Osteoblast (primary cell): ENCODE data around the gene RNASE12. TPM values are rescaled to one million over a fixed set of nuclear protein-coding genes. Genes with fewer than 3 reads are reported as not detected.

Source experiments
- DNase-seq: peaks from one replicate; pipeline ENCODE4 v3.0.0; 2011; ENCODE audit warnings: low spot score, mixed read lengths; ENCODE audit not compliant: insufficient read length; ENCODE audit errors: missing footprints
- H2AFZ ChIP-seq: 2 replicates; pipeline ENCODE4 v1.6.0; 2011; ENCODE audit warnings: mild to moderate bottlenecking, low read length
- H3K27ac ChIP-seq: 2 replicates; pipeline ENCODE4 v1.5.1; 2011; ENCODE audit warnings: mild to moderate bottlenecking, low read depth, low read length, moderate library complexity
- H3K27me3 ChIP-seq: 2 replicates; pipeline ENCODE4 v1.6.0; 2012; ENCODE audit warnings: mild to moderate bottlenecking, control low read depth, inconsistent platforms, low read length, moderate library complexity; ENCODE audit not compliant: insufficient read depth
- H3K36me3 ChIP-seq: 2 replicates; pipeline ENCODE4 v1.5.1; 2011; ENCODE audit warnings: mild to moderate bottlenecking, low read length, control low read depth, moderate library complexity; ENCODE audit not compliant: insufficient read depth
- H3K4me1 ChIP-seq: 2 replicates; pipeline ENCODE4 v1.5.1; 2011; ENCODE audit warnings: mild to moderate bottlenecking, low read length, control low read depth, moderate library complexity; ENCODE audit not compliant: insufficient read depth
- H3K4me2 ChIP-seq: 2 replicates; pipeline ENCODE4 v1.6.0; 2011; ENCODE audit warnings: mild to moderate bottlenecking, low read length; ENCODE audit not compliant: insufficient read depth
- H3K4me3 ChIP-seq: fragments of 200-600 bp; sonication (generic); 3 replicates; pipeline ENCODE4 v1.5.1; 2012; ENCODE audit warnings: mild to moderate bottlenecking, low read length, inconsistent platforms; ENCODE audit not compliant: insufficient read depth
- H3K79me2 ChIP-seq: 2 replicates; pipeline ENCODE4 v1.6.0; 2012; ENCODE audit warnings: mild to moderate bottlenecking, low read length, control low read depth, inconsistent platforms; ENCODE audit not compliant: insufficient read depth
- H3K9me3 ChIP-seq: 2 replicates; pipeline ENCODE4 v1.5.1; 2011; ENCODE audit warnings: low read depth, low read length, control low read depth
- H4K20me1 ChIP-seq: 2 replicates; pipeline ENCODE4 v1.6.0; 2012; ENCODE audit warnings: mild to moderate bottlenecking, low read length, control low read depth; ENCODE audit not compliant: insufficient read depth
- CTCF ChIP-seq: IDR thresholded peaks from 2 replicates; pipeline ENCODE4 v1.5.1; 2011; ENCODE audit warnings: mild to moderate bottlenecking, low read depth, low read length, moderate library complexity; ENCODE audit errors: extremely low read depth
- total RNA-seq: library from RNA; depleted of rRNA; stranded (reverse); fragments of >200 nt; gene quantifications from 2 replicates; pipeline ENCODE4 v1.2.3, GENCODE V29; 2012

RNASE12 gene
- total RNA-seq, 1 donor: not detected

- Histone ChIP-seq H4K20me1 (no peaks in the 10 kb centered on the region), H3K36me3 (no peaks in the 10 kb centered on the region), H2AFZ (no peak overlapping the region), H3K27ac (no peak overlapping the region), H3K79me2 (no peaks in the 10 kb centered on the region), H3K4me2 (no peak overlapping the region), H3K9me3 (no peaks in the 10 kb centered on the region), H3K4me1 (peaks cover 5% of the 10 kb centered on the region), H3K27me3 (no peaks in the 10 kb centered on the region), H3K4me3 (no peak overlapping the region)
- TF ChIP-seq CTCF: peak; percentile 89
- peak; percentile 88 for DNase-seq
These were observed 15.2 kb upstream of the RNASE12 start for GRCh38 chr14:20606190-20606901.

- no peak for TF ChIP-seq CTCF
- Histone ChIP-seq H3K27ac (no peak overlapping the region), H3K79me2 (no peaks in the 10 kb centered on the region), H2AFZ (no peak overlapping the region), H3K36me3 (no peaks in the 10 kb centered on the region), H3K4me1 (no peaks in the 10 kb centered on the region), H3K4me2 (no peak overlapping the region), H3K4me3 (no peak overlapping the region), H3K9me3 (no peaks in the 10 kb centered on the region), H3K27me3 (no peaks in the 10 kb centered on the region), H4K20me1 (no peaks in the 10 kb centered on the region)
- peak; percentile 54 for DNase-seq
These were observed 12.9 kb upstream of the RNASE12 start for GRCh38 chr14:20603813-20604690.

- Histone ChIP-seq H3K9me3 (no peaks in the 10 kb centered on the region), H3K4me2 (no peak overlapping the region), H4K20me1 (no peaks in the 10 kb centered on the region), H3K79me2 (no peaks in the 10 kb centered on the region), H3K4me1 (no peaks in the 10 kb centered on the region), H3K36me3 (no peaks in the 10 kb centered on the region), H3K27me3 (no peaks in the 10 kb centered on the region), H2AFZ (no peak overlapping the region), H3K4me3 (no peak overlapping the region), H3K27ac (no peak overlapping the region)
- TF ChIP-seq CTCF: no peak
- no peak for DNase-seq
These were observed 11.4 kb upstream of the RNASE12 start for GRCh38 chr14:20602583-20602982.

GRCh38 chr14:20601522-20601921 lies 10.3 kb upstream of the RNASE12 start:
- DNase-seq: peak; percentile 10
- no peak overlapping the region for H3K4me3 ChIP-seq
- no peaks in the 10 kb centered on the region for H3K4me1 ChIP-seq

More at GRCh38 chr14:20601522-20601921, 10.3 kb upstream of the RNASE12 start:
- no peak for TF ChIP-seq CTCF
- Histone ChIP-seq H3K79me2 (no peaks in the 10 kb centered on the region), H2AFZ (no peak overlapping the region), H3K27me3 (no peaks in the 10 kb centered on the region), H3K4me2 (no peak overlapping the region), H3K36me3 (no peaks in the 10 kb centered on the region), H4K20me1 (no peaks in the 10 kb centered on the region), H3K27ac (no peak overlapping the region), H3K9me3 (no peaks in the 10 kb centered on the region)
